GM12801 (cell line): ENCODE results near the gene BGLAP.

Experiments
- CTCF ChIP-seq: IDR thresholded peaks from one replicate; pipeline ENCODE4 v1.5.1; 2011; ENCODE audit warnings: control low read depth; ENCODE audit not compliant: insufficient read length; ENCODE audit errors: extremely low read depth

Gene BGLAP

GRCh38 chr1:156241926-156242325 lies at the start of gene BGLAP:
Gene BGLAP (plus strand): TSS chr1:156242184. CDS start chr1:156242232, 48 bp downstream.
- no peak for TF ChIP-seq CTCF

- TF ChIP-seq CTCF = no peak
Observed at GRCh38 chr1:156193208-156193487, 48.8 kb upstream of the BGLAP start.

- TF ChIP-seq CTCF = no peak
Observed at GRCh38 chr1:156193488-156194299, 48.3 kb upstream of the BGLAP start, which contains the start of gene SLC25A44. Gene SLC25A44 (plus strand): TSS chr1:156194104. CDS start chr1:156199848, 5,744 bp downstream.

GRCh38 chr1:156194300-156194652 lies 47.7 kb upstream of the BGLAP start:
- no peak for TF ChIP-seq CTCF

- TF ChIP-seq CTCF = no peak
Observed at GRCh38 chr1:156195853-156196252, 46.1 kb upstream of the BGLAP start.

GRCh38 chr1:156196445-156196844 lies 45.5 kb upstream of the BGLAP start:
- no peak for TF ChIP-seq CTCF

GRCh38 chr1:156198831-156199349 lies 43.1 kb upstream of the BGLAP start:
- TF ChIP-seq CTCF = no peak
